Measurements from ENCODE around the gene KCNAB1.

GRCh38 chr3:156341332-156341731, 221.0 kb downstream of the KCNAB1 start:
- TF ChIP-seq, protein P1, sequence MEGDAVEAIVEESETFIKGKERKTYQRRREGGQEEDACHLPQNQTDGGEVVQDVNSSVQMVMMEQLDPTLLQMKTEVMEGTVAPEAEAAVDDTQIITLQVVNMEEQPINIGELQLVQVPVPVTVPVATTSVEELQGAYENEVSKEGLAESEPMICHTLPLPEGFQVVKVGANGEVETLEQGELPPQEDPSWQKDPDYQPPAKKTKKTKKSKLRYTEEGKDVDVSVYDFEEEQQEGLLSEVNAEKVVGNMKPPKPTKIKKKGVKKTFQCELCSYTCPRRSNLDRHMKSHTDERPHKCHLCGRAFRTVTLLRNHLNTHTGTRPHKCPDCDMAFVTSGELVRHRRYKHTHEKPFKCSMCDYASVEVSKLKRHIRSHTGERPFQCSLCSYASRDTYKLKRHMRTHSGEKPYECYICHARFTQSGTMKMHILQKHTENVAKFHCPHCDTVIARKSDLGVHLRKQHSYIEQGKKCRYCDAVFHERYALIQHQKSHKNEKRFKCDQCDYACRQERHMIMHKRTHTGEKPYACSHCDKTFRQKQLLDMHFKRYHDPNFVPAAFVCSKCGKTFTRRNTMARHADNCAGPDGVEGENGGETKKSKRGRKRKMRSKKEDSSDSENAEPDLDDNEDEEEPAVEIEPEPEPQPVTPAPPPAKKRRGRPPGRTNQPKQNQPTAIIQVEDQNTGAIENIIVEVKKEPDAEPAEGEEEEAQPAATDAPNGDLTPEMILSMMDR (optimal IDR thresholded peaks at IDR 0.05 in 1 of 3, IDR thresholded peaks at IDR 0.05 in 1 of 3, conservative IDR thresholded peaks at IDR 0.05 in 1 of 3; ENCODE audit: extremely low read depth in 1 of 3, insufficient read depth in 2 of 3, low read length in 3 of 3), result no peak
- no peak for TF ChIP-seq EZH2 (IDR thresholded peaks at IDR 0.05; ENCODE audit: low read length)

Measured in keratinocyte (primary cell).